IPS-18a (cell line): ENCODE data around the gene C8B.

Source experiments
- H3K27ac ChIP-seq: one replicate; pipeline ENCODE4 v1.5.1; 2013; ENCODE audit warnings: low read length
- H3K27me3 ChIP-seq: one replicate; pipeline ENCODE4 v1.6.1; 2013; ENCODE audit warnings: mild to moderate bottlenecking, low read length; ENCODE audit not compliant: control insufficient read depth, insufficient read depth
- H3K36me3 ChIP-seq: one replicate; pipeline ENCODE4 v1.6.1; 2013; ENCODE audit warnings: low read depth, low read length; ENCODE audit not compliant: control insufficient read depth
- H3K4me1 ChIP-seq: one replicate; pipeline ENCODE4 v1.6.1; 2013; ENCODE audit warnings: low read depth, low read length; ENCODE audit not compliant: control insufficient read depth
- H3K4me3 ChIP-seq: one replicate; pipeline ENCODE4 v1.5.1; 2013; ENCODE audit warnings: low read length
- H3K9ac ChIP-seq: one replicate; pipeline ENCODE4 v1.6.1; 2013; ENCODE audit warnings: mild to moderate bottlenecking, low read length, moderate library complexity
- H3K9me3 ChIP-seq: one replicate; pipeline ENCODE4 v1.6.1; 2013; ENCODE audit warnings: low read depth, low read length; ENCODE audit not compliant: control insufficient read depth

The C8B gene

DNA sequence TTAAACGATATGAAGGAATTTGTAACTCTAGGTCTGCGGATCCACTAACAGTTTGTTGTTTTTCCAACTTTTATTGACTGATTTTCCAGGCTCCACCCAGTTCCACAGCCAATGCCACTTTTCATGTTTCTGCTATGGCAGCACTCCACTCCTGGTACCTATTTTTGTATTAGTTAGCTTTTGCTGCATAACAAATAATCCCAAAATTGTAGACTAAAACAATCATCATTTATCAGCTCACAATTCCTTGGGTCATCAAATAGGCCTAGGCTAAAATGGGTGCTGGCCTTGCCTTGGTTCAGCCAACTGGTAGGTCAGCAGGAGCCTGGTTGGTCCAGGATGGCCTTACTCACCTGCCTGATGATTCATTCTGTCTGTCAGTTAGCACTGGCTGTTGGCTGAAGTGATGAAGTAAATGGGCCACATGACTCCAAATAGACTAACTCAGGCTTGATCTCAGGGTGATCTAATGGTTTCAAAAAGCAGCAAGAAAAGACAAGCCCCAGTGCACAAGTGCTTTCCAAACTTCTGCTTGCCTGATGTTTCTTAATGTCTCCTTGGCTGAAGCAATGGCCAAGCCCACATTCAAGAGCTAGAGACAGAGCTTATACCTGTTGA is 3.2 kb upstream of the C8B start:
- no peaks in the 10 kb centered on the region for H3K36me3 ChIP-seq
- H3K27me3 ChIP-seq = no peaks in the 10 kb centered on the region
- no peak overlapping the region for H3K4me3 ChIP-seq
- H3K27ac ChIP-seq = no peak overlapping the region
- no peak overlapping the region for H3K9ac ChIP-seq
- no peaks in the 10 kb centered on the region for H3K9me3 ChIP-seq
- no peaks in the 10 kb centered on the region for H3K4me1 ChIP-seq

DNA sequence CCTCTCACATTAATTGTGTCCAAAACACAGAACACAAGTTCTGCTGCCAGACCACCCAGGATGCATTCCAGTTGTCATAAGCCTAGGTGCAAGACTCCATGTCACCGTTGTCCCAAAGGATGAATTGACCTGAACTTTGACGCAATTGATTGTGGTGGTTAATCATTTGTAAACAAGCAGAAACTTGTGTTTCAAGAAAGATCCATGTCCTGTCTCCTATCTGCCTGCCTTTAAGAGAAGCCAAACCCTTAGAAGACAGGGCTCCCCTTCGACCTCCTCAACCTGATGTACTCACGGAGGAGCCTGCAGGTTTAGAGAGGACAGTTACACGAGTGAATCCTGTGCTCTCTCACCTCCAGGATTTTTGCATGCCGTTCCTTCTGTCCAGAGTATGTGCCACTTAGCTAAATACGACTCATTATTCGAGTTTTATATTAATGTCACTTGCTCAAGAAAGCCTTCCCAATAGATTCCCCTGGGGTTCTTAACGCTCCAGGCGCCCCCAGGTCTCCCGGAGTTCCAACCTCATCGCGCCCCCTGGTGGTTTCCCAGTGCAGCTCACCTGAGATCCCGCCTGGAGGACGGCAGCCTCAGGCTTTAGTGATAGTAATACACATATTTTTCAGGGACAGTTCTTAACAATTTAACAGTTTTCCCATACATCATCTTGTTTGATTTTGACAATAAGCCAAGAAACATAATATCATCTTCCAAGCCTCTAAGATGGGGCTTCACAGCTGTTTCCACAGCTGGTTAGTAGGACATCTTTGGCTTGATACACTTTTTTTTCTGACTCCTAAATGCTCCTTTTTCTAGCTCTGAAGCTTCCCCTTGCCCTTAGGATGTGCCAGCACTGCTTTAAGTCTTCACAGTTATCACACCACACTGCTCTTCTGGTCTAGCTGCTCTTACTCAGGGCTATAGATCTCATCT is 2.4 kb upstream of the C8B start:
- H3K9me3 ChIP-seq = no peaks in the 10 kb centered on the region
- H3K4me3 ChIP-seq = no peak overlapping the region
- H3K4me1 ChIP-seq = no peaks in the 10 kb centered on the region
- H3K9ac ChIP-seq = no peak overlapping the region
- no peaks in the 10 kb centered on the region for H3K36me3 ChIP-seq
- H3K27ac ChIP-seq = no peak overlapping the region
- H3K27me3 ChIP-seq = no peaks in the 10 kb centered on the region

DNA sequence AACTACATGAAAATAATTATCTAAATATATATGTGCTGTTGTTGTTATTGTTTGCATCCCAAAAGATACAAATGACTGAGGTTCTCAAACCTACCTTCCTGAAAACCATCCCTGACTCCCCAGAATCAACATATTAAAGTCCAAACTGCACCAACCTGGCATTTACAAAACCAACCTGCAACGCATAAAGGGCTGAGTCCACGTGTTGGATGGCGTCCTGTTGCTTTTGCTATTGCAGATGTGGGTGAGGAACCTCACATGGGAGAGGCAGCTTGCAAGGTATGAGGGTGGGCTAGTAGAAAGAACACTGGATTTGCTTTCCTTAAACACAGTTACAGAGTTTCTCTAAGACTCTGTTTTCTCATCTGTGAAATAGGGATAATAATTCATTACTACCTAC is 1.5 kb upstream of the C8B start:
- Histone ChIP-seq H3K36me3 (no peaks in the 10 kb centered on the region), H3K9ac (no peak overlapping the region), H3K9me3 (no peaks in the 10 kb centered on the region), H3K27me3 (no peaks in the 10 kb centered on the region), H3K4me3 (no peak overlapping the region), H3K4me1 (no peaks in the 10 kb centered on the region), H3K27ac (no peak overlapping the region)

DNA sequence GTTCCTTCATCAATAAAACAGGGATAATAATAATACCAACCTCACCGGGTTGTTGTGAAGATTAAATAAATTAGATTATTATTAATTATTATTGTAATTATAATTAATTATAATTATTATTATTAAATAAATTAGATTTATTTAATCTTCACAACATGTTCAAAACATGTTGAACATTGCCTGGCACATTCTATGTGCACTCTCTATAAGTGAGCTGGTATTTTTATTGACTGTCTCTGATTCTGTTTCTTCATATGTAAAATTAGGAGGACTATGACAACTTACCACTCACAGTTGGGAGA is 834 bp upstream of the C8B start:
- H3K36me3 ChIP-seq = no peaks in the 10 kb centered on the region
- H3K4me1 ChIP-seq = no peaks in the 10 kb centered on the region
- no peak overlapping the region for H3K4me3 ChIP-seq
- H3K9ac ChIP-seq = no peak overlapping the region
- no peaks in the 10 kb centered on the region for H3K9me3 ChIP-seq
- no peak overlapping the region for H3K27ac ChIP-seq
- no peaks in the 10 kb centered on the region for H3K27me3 ChIP-seq

DNA sequence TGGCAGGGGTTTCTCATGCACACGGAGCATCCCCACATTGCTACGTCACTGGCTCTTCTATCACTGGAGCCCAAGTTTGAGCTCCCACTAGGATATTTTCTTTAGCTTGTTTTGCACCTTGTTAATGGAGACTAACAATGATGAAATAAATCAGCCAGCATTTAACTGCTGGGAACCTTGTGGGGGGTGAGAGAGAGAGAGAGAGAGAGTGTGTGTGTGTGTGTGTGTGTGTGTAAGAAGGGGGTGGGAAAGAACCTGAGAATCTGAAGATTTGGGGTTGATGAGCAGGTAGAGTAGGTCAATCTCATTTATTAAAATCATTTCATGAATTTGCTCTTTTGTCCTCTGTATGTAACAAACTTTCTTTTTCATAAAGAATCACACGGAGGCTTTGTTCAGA is 624 bp downstream of the C8B start:
- Histone ChIP-seq H3K9ac (no peak overlapping the region), H3K27me3 (no peaks in the 10 kb centered on the region), H3K9me3 (no peaks in the 10 kb centered on the region), H3K36me3 (no peaks in the 10 kb centered on the region), H3K4me3 (no peak overlapping the region), H3K4me1 (no peaks in the 10 kb centered on the region), H3K27ac (no peak overlapping the region)

DNA sequence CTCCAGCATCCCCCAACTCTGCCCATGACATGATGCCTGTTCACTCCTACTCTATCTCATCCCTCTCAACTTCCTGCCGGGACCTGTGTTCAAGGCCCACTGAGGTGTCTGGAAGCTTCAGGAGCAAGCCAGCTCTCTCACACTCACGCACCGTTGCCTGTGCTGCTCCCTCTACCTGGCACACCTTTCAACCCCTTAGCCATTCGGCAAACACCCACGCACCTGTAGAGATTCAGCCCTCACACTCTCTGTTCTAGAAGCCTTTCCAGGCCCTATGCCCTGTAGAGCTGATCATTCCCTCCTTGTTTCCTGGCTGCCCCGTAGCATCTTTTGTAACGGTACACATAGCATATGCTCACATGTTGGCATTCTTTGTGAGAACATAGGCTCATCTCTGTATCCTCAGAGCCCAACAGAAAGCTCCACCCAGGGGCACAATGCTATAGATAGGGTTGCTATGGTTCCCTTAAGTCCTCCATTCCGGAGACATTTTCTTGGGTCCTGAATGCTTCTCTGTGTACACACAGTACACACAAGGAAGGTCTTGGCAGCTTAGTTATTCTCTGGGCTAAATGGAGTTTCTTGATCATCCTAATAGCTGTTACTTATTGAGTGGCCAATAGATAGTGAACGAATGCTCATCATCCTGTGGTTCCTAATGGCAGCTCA is 1.3 kb downstream of the C8B start:
- Histone ChIP-seq H3K9me3 (no peaks in the 10 kb centered on the region), H3K27me3 (no peaks in the 10 kb centered on the region), H3K4me1 (no peaks in the 10 kb centered on the region), H3K9ac (no peak overlapping the region), H3K27ac (no peak overlapping the region), H3K4me3 (no peak overlapping the region), H3K36me3 (no peaks in the 10 kb centered on the region)

DNA sequence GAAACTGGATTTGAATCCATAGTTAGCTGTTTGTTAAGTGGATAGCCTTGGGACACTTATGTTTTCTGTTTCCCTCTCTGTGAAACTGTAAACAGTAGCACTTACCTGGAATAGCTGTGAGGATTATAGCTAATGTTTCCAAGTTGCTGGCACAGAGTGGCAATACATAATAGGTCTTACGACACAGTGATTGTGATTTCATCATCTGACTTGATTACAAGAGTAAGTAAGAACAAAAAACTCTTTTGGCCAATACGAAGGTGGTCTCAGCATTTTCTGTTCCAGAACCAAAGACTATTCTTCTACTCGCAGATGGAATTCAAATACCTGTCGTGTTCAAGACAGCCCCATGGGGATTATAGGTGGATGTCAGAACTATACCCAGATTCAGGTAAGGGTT is 2.1 kb downstream of the C8B start:
- Histone ChIP-seq H3K27ac (no peak overlapping the region), H3K36me3 (no peaks in the 10 kb centered on the region), H3K9me3 (no peaks in the 10 kb centered on the region), H3K27me3 (no peaks in the 10 kb centered on the region), H3K9ac (no peak overlapping the region), H3K4me1 (no peaks in the 10 kb centered on the region), H3K4me3 (no peak overlapping the region)

DNA sequence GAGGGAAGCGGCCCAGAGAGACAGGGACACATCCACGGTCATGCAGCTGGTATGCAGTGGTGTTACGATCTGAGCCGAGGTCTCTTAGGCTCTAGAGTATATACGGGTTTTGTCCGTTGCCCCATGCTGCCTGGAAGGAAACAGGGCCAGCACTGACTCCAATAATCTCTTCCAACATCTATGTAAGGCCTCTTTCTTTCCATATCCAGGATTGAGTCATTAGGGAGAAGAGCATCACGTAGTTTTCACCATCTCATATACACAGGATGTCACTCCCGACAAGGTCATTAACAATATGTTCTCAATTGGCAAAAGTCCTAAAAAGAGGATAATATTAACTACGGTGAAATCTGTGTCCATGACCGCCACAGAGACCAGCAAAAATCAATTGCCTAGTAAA is 4.4 kb downstream of the C8B start:
- Histone ChIP-seq H3K36me3 (no peaks in the 10 kb centered on the region), H3K27me3 (no peaks in the 10 kb centered on the region), H3K4me3 (no peak overlapping the region), H3K27ac (no peak overlapping the region), H3K9me3 (no peaks in the 10 kb centered on the region), H3K4me1 (no peaks in the 10 kb centered on the region), H3K9ac (no peak overlapping the region)

DNA sequence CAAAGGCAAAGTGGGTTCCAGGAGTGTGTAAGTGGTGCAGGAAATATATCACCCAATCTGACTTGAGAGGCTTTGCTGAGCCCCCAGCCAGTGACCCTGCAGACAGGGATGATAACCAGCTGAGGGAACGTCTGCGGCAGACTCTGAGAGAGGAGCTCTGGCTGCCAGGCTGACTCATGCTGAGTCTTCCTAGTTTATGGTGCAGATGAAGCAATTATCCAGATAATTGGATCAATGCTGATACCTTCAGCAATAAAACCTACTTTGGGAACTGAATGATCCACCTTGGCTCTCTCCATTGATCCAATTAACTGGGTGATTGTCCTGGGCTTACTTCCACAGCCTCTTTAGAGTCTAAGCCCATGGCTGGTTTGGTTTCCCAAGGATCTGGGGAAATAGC is 7.3 kb downstream of the C8B start:
- Histone ChIP-seq H3K27ac (no peak overlapping the region), H3K27me3 (no peaks in the 10 kb centered on the region), H3K9me3 (no peaks in the 10 kb centered on the region), H3K4me1 (no peaks in the 10 kb centered on the region), H3K4me3 (no peak overlapping the region), H3K9ac (no peak overlapping the region), H3K36me3 (no peaks in the 10 kb centered on the region)

DNA sequence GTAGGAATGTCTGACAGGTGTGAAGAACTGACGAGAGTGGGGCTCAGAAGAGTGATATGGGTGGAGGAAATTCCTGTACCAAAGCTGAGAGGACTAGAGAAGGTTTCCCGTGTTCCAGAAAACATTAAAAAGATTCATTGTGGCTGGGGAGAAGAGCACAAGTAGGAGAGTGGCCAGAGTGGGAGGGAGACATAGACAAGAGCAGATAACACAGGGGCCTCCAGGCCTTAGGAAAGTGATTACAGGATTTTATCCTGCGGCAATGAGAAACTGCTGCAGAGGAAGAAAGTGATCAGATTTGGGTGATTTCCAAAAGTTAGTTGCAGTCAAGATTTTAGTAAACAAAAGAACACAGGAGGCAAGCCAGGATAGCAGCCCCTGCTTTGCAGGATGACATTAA is 7.9 kb downstream of the C8B start:
- Histone ChIP-seq H3K4me1 (no peaks in the 10 kb centered on the region), H3K36me3 (no peaks in the 10 kb centered on the region)

DNA sequence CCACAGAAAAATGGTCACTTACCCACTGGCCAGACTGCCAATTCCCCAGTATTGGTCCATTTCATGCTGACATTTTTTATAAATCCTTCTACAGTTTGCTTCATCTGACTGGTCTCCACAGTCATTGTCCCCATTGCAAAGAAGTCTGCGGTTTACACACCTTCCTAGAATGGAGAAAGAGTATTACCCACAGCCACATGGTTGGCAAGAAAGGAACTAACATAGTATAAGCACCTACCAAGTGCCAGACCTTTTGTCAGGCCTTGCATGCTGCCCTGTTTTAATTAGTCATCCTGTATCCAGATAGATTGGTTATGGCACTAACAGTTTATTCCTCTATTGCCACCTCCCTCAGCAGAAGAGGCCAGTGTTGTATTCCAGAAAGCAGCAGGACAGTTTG is 11.2 kb downstream of the C8B start:
- Histone ChIP-seq H3K36me3 (no peaks in the 10 kb centered on the region), H3K4me1 (no peaks in the 10 kb centered on the region), H3K9ac (no peak overlapping the region), H3K4me3 (no peak overlapping the region), H3K27me3 (no peaks in the 10 kb centered on the region), H3K9me3 (no peaks in the 10 kb centered on the region), H3K27ac (no peak overlapping the region)

More for the DNA sequence above, 7.9 kb downstream of the C8B start:
- Histone ChIP-seq H3K9ac (no peak overlapping the region), H3K4me3 (no peak overlapping the region), H3K9me3 (no peaks in the 10 kb centered on the region), H3K27me3 (no peaks in the 10 kb centered on the region), H3K27ac (no peak overlapping the region)
